H9 (cell line): ENCODE measurements around the gene ARHGEF2. TPM values are rescaled to one million over a fixed set of nuclear protein-coding genes. Genes with fewer than 3 reads are reported as not detected.
"Not testable (repeated sequence)": the region's sequence is repeated elsewhere in the genome, so short reads cannot be mapped to it uniquely, and the experiment has no call there.

Source experiments
- DNase-seq: peaks from one replicate; pipeline ENCODE4 v3.0.0-alpha.2; 2017
- H2AFZ ChIP-seq: one replicate; pipeline ENCODE4 v1.6.1; 2013; ENCODE audit warnings: mild to moderate bottlenecking, low read length, control low read depth, moderate library complexity
- H2AK5ac ChIP-seq: 2 replicates; pipeline ENCODE4 v1.6.1; 2013; ENCODE audit warnings: low read length, control low read depth, mixed read lengths; ENCODE audit not compliant: insufficient read length
- H2BK120ac ChIP-seq: one replicate; pipeline ENCODE4 v1.6.1; 2013; ENCODE audit warnings: low read depth, mild to moderate bottlenecking, low read length, control low read depth, inconsistent platforms; ENCODE audit not compliant: poor library complexity, severe bottlenecking
- H2BK12ac ChIP-seq: 2 replicates; pipeline ENCODE4 v1.6.1; 2013; ENCODE audit warnings: low read length, control low read depth, mixed read lengths, low read depth; ENCODE audit not compliant: insufficient read length
- H2BK15ac ChIP-seq: 2 replicates; pipeline ENCODE4 v1.6.1; 2013; ENCODE audit warnings: low read depth, low read length, control low read depth
- H2BK20ac ChIP-seq: one replicate; pipeline ENCODE4 v1.6.1; 2013; ENCODE audit warnings: low read depth, mild to moderate bottlenecking, low read length, control low read depth, inconsistent platforms; ENCODE audit not compliant: poor library complexity, severe bottlenecking
- H2BK5ac ChIP-seq: 2 replicates; pipeline ENCODE4 v1.6.1; 2013; ENCODE audit warnings: low read length, control low read depth, mixed read lengths; ENCODE audit not compliant: insufficient read length
- H3K14ac ChIP-seq: 2 replicates; pipeline ENCODE4 v1.6.1; 2013; ENCODE audit warnings: low read length, control low read depth; ENCODE audit not compliant: insufficient read depth
- H3K18ac ChIP-seq: 2 replicates; pipeline ENCODE4 v1.6.1; 2013; ENCODE audit warnings: low read depth, mild to moderate bottlenecking, mixed read lengths, low read length, control low read depth; ENCODE audit not compliant: insufficient read length
- H3K23ac ChIP-seq: 2 replicates; pipeline ENCODE4 v1.6.1; 2013; ENCODE audit warnings: low read length, control low read depth, mixed read lengths, low read depth; ENCODE audit not compliant: insufficient read length
- H3K23me2 ChIP-seq: 2 replicates; pipeline ENCODE4 v1.6.1; 2013; ENCODE audit warnings: low read depth, mild to moderate bottlenecking, mixed read lengths, low read length, control low read depth; ENCODE audit not compliant: insufficient read length, poor library complexity, severe bottlenecking
- H3K27ac ChIP-seq: 2 replicates; pipeline ENCODE4 v1.5.1; 2013; ENCODE audit warnings: low read length, control low read depth, mixed read lengths, low read depth; ENCODE audit not compliant: insufficient read length
- H3K27me3 ChIP-seq: 2 replicates; pipeline ENCODE4 v1.6.1; 2013; ENCODE audit warnings: low read length, control low read depth, inconsistent platforms; ENCODE audit not compliant: insufficient read depth
- H3K4ac ChIP-seq: 2 replicates; pipeline ENCODE4 v1.6.1; 2013; ENCODE audit warnings: low read depth, mild to moderate bottlenecking, control low read depth, inconsistent platforms, low read length, moderate library complexity
- H3K4me1 ChIP-seq: 2 replicates; pipeline ENCODE4 v1.6.1; 2013; ENCODE audit warnings: low read length, control low read depth, inconsistent platforms; ENCODE audit not compliant: insufficient read depth
- H3K4me2 ChIP-seq: 2 replicates; pipeline ENCODE4 v1.6.1; 2013; ENCODE audit warnings: low read length, control low read depth, mixed read lengths; ENCODE audit not compliant: insufficient read length, insufficient read depth
- H3K56ac ChIP-seq: 2 replicates; pipeline ENCODE4 v1.6.1; 2013; ENCODE audit warnings: low read depth, mild to moderate bottlenecking, mixed read lengths, low read length, control low read depth; ENCODE audit not compliant: insufficient read length
- H3K79me1 ChIP-seq: 2 replicates; pipeline ENCODE4 v1.6.1; 2013; ENCODE audit warnings: low read depth, mild to moderate bottlenecking, moderate library complexity, low read length, control low read depth, inconsistent platforms; ENCODE audit not compliant: insufficient read depth, poor library complexity, severe bottlenecking
- H3K79me2 ChIP-seq: 2 replicates; pipeline ENCODE4 v1.6.1; 2013; ENCODE audit warnings: low read length, control low read depth, inconsistent platforms; ENCODE audit not compliant: insufficient read depth
- H3K9ac ChIP-seq: 2 replicates; pipeline ENCODE4 v1.6.1; 2013; ENCODE audit warnings: low read length, control low read depth, mixed read lengths; ENCODE audit not compliant: insufficient read length; ENCODE audit errors: extremely low read depth
- H3K9me3 ChIP-seq: one replicate; pipeline ENCODE4 v1.6.1; 2013; ENCODE audit warnings: low read depth, low read length, inconsistent platforms; ENCODE audit not compliant: control insufficient read depth
- H3T11ph ChIP-seq: one replicate; pipeline ENCODE4 v1.6.1; 2013; ENCODE audit warnings: mild to moderate bottlenecking, low read length, control low read depth, inconsistent platforms
- H4K20me1 ChIP-seq: one replicate; pipeline ENCODE4 v1.6.1; 2013; ENCODE audit not compliant: control insufficient read depth, insufficient read length, insufficient read depth
- H4K5ac ChIP-seq: 2 replicates; pipeline ENCODE4 v1.6.1; 2013; ENCODE audit warnings: low read depth, mild to moderate bottlenecking, mixed read lengths, low read length, control low read depth; ENCODE audit not compliant: insufficient read length
- H4K8ac ChIP-seq: replicated peaks from 2 replicates; pipeline ENCODE4 v1.6.1; 2013; ENCODE audit warnings: low read length, control low read depth, mixed read lengths, low read depth; ENCODE audit not compliant: insufficient read length
- H4K91ac ChIP-seq: 2 replicates; pipeline ENCODE4 v1.6.1; 2013; ENCODE audit warnings: low read depth, mild to moderate bottlenecking, moderate library complexity, mixed read lengths, low read length, control low read depth; ENCODE audit not compliant: insufficient read length
- H3K27ac Mint-ChIP-seq, 3 experiments: 2 replicates in 2 of 3; 3 replicates in 1 of 3; pipeline ENCODE4 v1.8.0; 2020 to 2021; ENCODE audit warnings: mixed read lengths in 3 of 3, mild to moderate bottlenecking in 1 of 3, moderate library complexity in 1 of 3
- H3K27me3 Mint-ChIP-seq: 2 replicates; pipeline ENCODE4 v1.8.0; 2021; ENCODE audit warnings: low read depth, mild to moderate bottlenecking, moderate library complexity, mixed read lengths
- H3K36me3 Mint-ChIP-seq, 3 experiments: 2 replicates in 2 of 3; 3 replicates in 1 of 3; pipeline ENCODE4 v1.8.0; 2020 to 2021; ENCODE audit warnings: low read depth in 3 of 3, mixed read lengths in 3 of 3; ENCODE audit not compliant: insufficient read depth in 1 of 3
- H3K4me1 Mint-ChIP-seq, 2 experiments: 2 replicates each; pipeline ENCODE4 v1.8.0; 2020; ENCODE audit warnings: mixed read lengths in 2 of 2
- H3K4me3 Mint-ChIP-seq, 2 experiments: 2 replicates in 1 of 2; 3 replicates in 1 of 2; pipeline ENCODE4 v1.8.0; 2020 to 2021; ENCODE audit warnings: mild to moderate bottlenecking in 2 of 2, mixed read lengths in 2 of 2, moderate library complexity in 1 of 2
- H3K9me3 Mint-ChIP-seq, 2 experiments: 2 replicates in 1 of 2; 3 replicates in 1 of 2; pipeline ENCODE4 v1.8.0; 2020; ENCODE audit warnings: mild to moderate bottlenecking in 2 of 2, mixed read lengths in 2 of 2, moderate library complexity in 1 of 2
- CTCF ChIP-seq: fragments of 200-600 bp; sonication (generic); conservative IDR thresholded peaks from 3 replicates; pipeline ENCODE4 v1.8.0; 2021; ENCODE audit warnings: antibody characterized with exemption, mild to moderate bottlenecking
- WGBS: extraction: QIAGEN DNeasy Blood & Tissue Kit; methylation state at CpG from one replicate; pipeline ENCODE4 v1.1.7; 2013; ENCODE audit warnings: missing lambda C conversion rate, low lambda C conversion rate, mixed read lengths; ENCODE audit not compliant: insufficient read length; ENCODE audit errors: extremely low coverage; 5-methylcytosine and 5-hydroxymethylcytosine counted together
- total RNA-seq: library from RNA; stranded (reverse); gene quantifications from 2 replicates; pipeline ENCODE4 v1.2.1, GENCODE V29; 2021

Gene ARHGEF2
- total RNA-seq, 1 experiment from 2014 or later: 111 TPM

- H2BK5ac ChIP-seq: no peak overlapping the region
- peak overlapping the region; percentile 42 to 50; a peak in 3 of 5 replicates for H3K4me3 Mint-ChIP-seq
- no peaks in the 10 kb centered on the region for H4K20me1 ChIP-seq
- peaks cover 17 to 21% of the 10 kb centered on the region in 2 experiments for H3K4me1 Mint-ChIP-seq
- H3K4ac ChIP-seq: no peak overlapping the region
- H3K79me2 ChIP-seq: peaks cover 19% of the 10 kb centered on the region; the same call in 1 of the 2 replicates
- no peaks in the 10 kb centered on the region for H3K27me3 Mint-ChIP-seq
- no peak overlapping the region for H3K27ac ChIP-seq
- H3K9me3 ChIP-seq: no peaks in the 10 kb centered on the region
- TF ChIP-seq CTCF: no peak
- H3K4me2 ChIP-seq: peak overlapping the region; percentile 37
- H3K23me2 ChIP-seq: peaks cover 6% of the 10 kb centered on the region
- H3K27ac Mint-ChIP-seq: peak overlapping the region in 1 of 3 experiments; percentile 88; a peak in 3 of 7 replicates
- no peak overlapping the region for H2BK120ac ChIP-seq
- no peak for DNase-seq
- no CpG with 5 or more reads among the region's 7 CpGs for WGBS
- no peak overlapping the region for H2AK5ac ChIP-seq
- no peak overlapping the region for H2AFZ ChIP-seq
- H3K9me3 Mint-ChIP-seq: no peaks in the 10 kb centered on the region
- no peak overlapping the region for H2BK12ac ChIP-seq
- H4K91ac ChIP-seq: no peak overlapping the region
- H4K5ac ChIP-seq: no peak overlapping the region
- H3K56ac ChIP-seq: no peak overlapping the region
- H3K27me3 ChIP-seq: no peaks in the 10 kb centered on the region
- H3T11ph ChIP-seq: no peak overlapping the region
- peaks cover 41 to 54% (median 46%) of the 10 kb centered on the region in 3 experiments for H3K36me3 Mint-ChIP-seq
- no peak overlapping the region for H3K23ac ChIP-seq
- no peaks in the 10 kb centered on the region; the same call in 1 of the 2 replicates for H3K4me1 ChIP-seq
- H3K14ac ChIP-seq: no peak overlapping the region
- no peak overlapping the region for H3K9ac ChIP-seq
- no peak overlapping the region for H2BK20ac ChIP-seq
- H3K18ac ChIP-seq: no peak overlapping the region
- H4K8ac ChIP-seq: no peak overlapping the region
- H3K79me1 ChIP-seq: peaks cover 9% of the 10 kb centered on the region
- no peak overlapping the region for H2BK15ac ChIP-seq
These were observed 46.9 kb downstream of the ARHGEF2 start for GRCh38 chr1:155931332-155932038.

- H4K20me1 ChIP-seq, DNase-seq, H3K27me3 ChIP-seq, H4K8ac ChIP-seq, H2BK5ac ChIP-seq, H3K9me3 ChIP-seq, H3K4me2 ChIP-seq, H4K5ac ChIP-seq, H2BK15ac ChIP-seq, H3K14ac ChIP-seq, H3K79me1 ChIP-seq, H3K27ac ChIP-seq, H2BK120ac ChIP-seq, H3K23ac ChIP-seq, H3K27me3 Mint-ChIP-seq, H3T11ph ChIP-seq, H3K4ac ChIP-seq, H2AFZ ChIP-seq, H3K18ac ChIP-seq, H3K56ac ChIP-seq, H3K9me3 Mint-ChIP-seq, H4K91ac ChIP-seq, H3K4me1 ChIP-seq, H2AK5ac ChIP-seq, H2BK12ac ChIP-seq, H3K23me2 ChIP-seq, H2BK20ac ChIP-seq, H3K9ac ChIP-seq: not testable (repeated sequence)
- peaks cover 17 to 21% of the 10 kb centered on the region in 2 experiments for H3K4me1 Mint-ChIP-seq
- peak overlapping the region in 1 of 3 experiments; percentile 27; a peak in 3 of 7 replicates for H3K27ac Mint-ChIP-seq
- peaks cover 19% of the 10 kb centered on the region; the same call in 1 of the 2 replicates for H3K79me2 ChIP-seq
- H3K4me3 Mint-ChIP-seq: peak overlapping the region in 1 of 2 experiments; percentile 50; a peak in 3 of 5 replicates
- WGBS: no CpG with 5 or more reads among the region's 10 CpGs
- peaks cover 46 to 62% (median 54%) of the 10 kb centered on the region in 3 experiments for H3K36me3 Mint-ChIP-seq
These were observed 47.6 kb downstream of the ARHGEF2 start for GRCh38 chr1:155930725-155931124.
